Endometrium (tissue), 2 donors: ENCODE results near the gene TBC1D7.

Source experiments
- FAIRE-seq: peaks from 2 replicates; lab custom pipeline; 2012; peaks lifted over from hg19 to GRCh38; lab: Jason Lieb, UNC
- donor health status: control.
- donor health status: control.

The TBC1D7 gene

DNA sequence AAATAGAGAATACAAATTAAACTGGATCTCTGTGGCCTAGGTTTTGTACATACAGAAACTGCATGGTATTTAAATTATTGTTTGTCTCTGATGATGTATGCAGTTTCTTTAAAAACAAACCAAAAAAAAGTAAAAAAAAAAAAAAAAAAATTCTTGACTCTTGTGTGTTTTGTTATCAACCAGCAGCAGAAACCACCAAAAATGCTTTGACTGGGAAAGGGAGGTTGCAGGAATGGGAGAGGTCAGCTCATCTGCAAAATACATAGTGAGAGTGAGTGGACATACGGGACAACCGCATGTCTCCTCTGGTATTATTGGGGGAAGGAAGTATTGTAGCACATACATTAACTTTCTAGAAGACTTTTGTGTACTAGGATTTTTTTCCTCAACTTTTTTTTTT is 38.0 kb downstream of the TBC1D7 start:
- no peak for FAIRE-seq

DNA sequence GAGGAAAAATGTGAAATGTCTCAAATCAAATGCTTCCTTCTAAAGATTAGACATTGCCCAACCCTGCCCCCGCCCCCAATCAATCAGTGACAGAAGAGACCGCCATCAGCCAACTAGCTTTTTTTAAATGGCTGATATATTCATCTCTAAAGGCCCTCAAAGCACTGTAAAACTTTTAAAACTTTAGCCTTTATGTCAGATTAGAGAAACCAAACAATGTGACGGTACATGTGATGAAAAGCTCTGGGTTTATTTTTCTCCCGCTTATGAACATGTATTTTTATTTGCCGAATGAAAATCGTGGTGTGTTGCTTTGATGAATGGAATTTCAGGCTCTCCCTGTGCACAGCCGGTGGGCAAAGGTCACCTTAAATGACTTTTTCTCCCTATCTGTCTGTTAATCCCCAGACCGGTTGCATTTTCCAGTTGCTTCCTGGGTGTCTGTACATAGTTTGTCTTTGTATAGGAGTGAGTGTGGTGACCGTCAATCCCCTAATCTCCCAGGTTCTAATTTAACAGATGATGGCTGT is 38.5 kb downstream of the TBC1D7 start:
- no peak for FAIRE-seq

DNA sequence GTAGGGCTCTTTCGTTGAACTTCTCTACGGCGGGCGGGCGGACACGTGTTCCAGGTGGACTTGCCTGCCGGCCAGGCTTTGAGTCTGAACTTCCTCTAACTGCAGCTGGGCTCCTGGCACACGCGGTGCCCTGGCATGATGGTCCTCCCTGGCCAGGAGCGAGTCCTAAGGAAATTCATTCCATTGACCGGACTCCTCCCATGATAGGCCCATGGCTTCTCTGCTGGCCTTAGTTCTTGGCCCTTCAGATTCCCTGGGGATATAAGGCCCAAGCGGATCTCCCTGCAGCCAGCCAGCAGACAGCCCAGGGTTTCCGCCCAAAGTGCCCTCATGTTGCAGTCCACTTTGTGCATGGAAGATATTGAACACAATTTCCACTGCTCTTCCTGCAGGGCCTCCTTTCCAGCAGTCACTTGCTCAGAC is 39.4 kb downstream of the TBC1D7 start:
- FAIRE-seq: no peak

DNA sequence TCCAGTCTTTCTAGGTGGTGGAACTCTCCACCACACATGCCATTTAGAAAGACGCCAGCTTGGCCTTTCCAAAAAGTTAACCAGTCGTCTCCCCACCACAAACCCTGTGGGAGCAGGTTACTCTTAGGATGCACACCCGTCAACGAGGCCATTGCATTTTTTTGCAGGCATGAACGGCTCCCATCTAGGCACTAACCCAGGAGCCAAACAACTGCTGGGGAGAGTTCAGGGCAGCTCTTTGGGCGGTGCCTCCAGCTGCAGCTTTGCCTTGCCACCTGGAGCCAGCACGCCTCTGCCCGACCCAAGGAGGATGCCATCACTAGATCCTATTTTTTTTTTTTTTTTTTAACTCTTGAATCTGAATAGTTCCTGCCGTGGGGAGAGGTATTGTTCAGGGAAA is 39.9 kb downstream of the TBC1D7 start:
- FAIRE-seq: no peak

DNA sequence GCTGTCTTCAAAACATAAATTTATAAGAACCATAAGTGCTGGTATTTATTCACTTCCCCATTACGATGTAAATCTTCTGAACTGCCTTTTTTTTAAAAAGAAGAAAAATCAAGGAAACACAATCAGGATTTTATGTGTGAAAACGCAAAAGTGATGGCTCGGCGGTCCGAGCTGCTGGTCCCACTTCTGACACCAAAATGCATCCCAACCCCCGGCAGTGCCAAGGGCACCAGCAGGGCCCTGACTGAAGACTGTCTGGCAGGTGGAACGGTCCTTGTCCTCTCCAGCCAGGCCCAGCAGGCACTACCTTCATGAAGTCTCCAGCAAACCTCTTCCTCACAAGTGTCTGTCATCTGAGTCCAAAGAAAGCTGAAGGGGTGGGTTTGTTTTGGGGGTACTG is 41.2 kb downstream of the TBC1D7 start:
- FAIRE-seq: no peak

DNA sequence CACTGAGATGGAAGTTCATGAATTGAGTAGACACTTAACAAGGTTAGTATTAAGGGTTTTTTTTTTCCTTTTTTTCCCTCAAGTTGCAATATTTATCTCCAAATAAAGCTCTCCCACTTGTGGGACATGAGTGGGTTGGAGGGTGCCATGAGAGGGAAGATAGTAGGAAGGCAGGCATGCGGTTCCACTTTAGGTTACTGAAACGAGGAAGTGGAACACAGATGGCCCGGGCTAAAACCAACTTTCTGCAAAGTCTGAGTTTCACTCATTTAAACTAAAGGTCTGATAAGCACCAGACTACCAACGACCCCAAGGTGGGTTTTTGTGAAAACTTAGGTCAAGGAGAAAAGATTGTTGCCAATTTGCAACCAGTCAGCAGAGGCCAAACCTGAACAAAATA is 42.2 kb downstream of the TBC1D7 start:
- FAIRE-seq: no peak

DNA sequence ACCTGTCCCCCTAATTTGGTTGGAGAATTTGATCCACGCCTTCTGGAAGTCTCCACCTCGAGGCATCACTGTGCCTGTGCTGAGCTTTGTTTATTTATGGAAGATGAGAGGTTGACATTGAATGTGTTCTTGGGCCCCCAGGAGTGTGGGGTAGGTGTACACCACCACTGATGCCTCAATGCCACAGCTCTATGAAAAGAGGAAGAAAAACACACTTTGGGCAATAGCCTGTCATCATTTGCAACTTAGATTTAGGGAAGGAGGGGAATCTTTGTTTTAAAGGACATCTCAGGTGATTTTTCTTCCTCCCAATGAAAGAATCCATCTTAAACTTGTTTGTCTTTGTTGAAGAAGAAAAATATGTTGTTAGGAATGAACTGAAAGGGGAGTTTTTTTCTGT is 42.6 kb downstream of the TBC1D7 start:
- no peak for FAIRE-seq

DNA sequence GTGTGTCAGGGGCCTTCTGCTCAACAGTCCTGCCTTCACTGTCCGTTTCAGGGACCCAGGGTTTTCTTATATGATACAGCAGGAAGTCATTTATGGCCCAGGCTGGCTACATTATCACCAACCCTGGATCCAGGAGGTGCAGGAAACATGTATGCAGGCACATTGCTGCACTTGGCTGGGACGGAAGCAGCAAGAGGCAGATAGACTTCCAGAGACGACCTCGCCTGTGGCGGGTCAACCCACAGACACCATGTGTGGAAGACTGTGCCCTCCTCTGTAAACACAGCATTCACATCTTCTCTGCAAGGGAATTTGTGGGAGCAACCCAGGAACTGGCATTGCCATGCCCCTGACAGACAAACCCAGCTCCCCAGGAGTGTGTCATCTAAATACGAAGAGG is 43.7 kb downstream of the TBC1D7 start:
- FAIRE-seq: no peak

DNA sequence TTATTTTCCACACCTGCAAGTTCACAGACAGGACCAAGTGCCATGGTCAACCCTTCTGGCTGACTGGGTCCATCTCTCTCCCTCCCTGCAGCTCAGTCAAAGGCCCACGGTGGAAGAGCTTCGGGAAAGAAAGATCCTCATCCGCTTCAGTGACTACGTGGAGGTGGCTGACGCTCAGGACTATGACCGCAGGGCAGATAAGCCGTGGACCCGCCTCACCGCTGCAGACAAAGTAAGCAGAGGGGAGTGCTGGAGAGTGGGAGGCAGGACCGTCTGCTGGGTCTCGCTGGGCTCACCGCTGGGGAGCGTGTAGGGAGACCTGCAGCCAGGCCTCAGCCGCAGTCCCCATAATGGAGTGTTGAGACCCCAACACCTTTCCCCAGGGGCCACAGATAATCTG is 45.0 kb downstream of the TBC1D7 start:
- FAIRE-seq: no peak

DNA sequence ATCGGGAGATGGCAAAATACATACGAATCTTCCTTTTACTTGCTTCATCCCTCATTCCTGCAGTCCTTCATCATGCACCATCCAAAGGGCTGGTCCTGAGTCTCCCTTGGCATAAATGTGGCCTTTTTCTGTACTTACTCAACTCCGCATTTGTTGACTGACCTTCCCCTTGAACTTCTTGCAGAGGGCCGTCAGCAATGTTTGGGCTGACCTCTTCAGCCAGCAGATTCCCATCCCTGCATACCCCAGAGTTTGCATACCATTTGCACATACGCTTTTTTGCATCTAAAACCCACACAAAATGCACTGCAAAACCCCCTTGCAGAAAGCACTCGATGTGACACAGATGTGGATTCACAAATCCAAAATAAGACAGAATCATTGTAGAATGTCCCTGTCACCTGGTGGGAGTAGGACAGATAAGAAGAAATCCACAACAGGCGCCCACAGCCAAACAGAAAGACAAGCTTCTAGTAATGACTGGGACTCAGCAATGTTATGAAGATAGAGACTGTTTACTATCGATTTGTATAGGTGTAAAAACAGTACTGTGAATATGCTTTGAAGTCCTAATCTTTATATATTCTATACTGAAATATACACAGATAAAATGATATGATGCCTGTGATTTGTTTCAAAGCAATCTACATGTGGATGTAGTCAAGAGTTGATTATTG is 45.8 kb downstream of the TBC1D7 start:
- FAIRE-seq: no peak

DNA sequence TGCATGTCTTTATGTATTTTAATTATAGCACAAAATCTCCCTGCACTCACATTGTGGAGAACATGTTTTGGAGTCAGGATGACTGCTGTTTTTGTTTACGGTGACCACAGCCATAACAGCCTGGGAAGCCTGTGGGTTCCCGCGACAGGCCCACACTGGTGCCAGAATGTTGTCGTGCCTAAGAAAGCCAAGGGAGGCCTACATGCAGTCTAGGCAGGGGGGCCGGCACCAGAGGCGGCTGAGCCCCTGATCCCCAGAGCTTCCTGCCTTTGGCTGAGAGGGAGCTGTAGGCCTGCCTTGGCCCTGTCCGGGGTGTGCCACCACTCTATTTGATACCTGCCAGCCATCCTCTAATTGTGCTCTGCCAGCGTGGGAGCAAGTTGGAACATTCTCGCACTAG is 46.7 kb downstream of the TBC1D7 start:
- no peak for FAIRE-seq

DNA sequence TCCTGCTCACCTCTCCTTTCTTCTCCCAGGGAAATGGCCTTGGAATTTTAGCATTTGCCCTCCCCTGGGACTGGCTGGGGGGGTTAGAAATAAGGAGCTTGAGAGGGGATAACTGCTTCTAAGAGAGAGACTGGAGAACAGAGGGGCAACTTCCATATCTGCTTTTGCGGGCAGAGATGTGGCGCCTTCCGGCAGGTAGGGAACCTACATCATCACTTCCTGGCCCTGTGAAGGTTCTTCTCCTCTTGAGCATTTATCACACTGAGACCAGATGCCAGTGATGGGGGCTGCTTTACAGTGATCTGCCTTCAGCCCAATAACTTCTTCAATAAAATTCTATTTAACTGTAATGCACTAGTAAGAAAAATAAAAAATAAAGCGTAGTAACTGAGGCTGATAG is 48.1 kb downstream of the TBC1D7 start:
- no peak for FAIRE-seq

DNA sequence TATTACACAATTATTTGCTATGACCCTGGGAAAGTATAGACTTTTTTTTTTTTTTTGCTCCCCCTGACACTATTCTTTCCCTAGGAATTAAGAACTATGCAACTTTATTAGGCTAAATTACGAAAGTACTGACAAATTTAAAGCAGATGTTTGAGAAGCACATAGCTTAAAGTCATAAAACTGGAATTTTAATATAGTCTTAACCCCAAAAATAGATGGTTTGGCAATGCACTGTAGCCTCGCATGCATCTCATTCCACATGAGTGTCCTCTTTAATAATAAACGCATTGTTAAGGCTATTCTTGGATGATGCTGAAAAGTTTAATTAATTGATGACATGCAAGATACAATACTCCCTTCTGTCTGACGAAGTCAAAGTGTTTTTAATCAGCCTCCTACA is 49.3 kb downstream of the TBC1D7 start:
- FAIRE-seq: peak; percentile 83

DNA sequence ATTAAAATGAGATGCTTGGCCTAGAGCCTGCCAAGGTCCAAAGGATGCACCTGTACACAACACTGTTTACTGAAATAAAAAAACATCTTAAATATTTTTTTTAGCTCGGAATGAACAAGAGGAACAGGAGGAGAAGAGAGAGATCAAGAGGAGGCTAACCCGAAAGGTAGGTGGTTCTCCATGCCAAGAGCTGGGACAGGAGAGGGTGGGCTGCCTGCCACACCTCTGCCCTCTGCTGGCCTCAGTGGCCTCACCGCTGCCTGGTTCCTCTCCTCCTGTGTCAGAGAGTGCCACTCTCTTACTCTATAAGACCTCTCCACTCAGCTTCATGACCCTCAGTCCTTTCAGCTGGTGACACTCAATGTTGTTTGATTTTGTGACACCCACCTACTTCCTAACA is 50.2 kb downstream of the TBC1D7 start:
- FAIRE-seq: no peak

DNA sequence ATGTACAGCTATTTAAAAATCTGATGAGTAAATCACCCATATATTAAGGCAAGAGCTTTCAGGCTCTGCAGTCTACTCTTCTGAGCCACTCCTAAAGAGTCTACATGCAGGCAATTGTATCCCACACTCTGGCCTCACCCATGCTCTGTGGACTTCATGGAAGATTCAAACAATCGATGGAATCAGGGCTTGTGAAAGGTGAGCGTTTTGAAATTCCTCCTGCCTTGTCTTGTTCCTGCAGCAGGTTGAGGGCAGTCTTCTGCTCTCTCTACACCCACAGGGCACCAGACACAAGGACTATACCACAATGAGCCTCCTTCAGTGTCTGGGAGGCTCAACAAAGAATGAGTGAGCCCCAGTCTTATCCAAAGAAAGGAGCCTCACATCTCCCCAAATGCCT is 51.1 kb downstream of the TBC1D7 start:
- FAIRE-seq: no peak

DNA sequence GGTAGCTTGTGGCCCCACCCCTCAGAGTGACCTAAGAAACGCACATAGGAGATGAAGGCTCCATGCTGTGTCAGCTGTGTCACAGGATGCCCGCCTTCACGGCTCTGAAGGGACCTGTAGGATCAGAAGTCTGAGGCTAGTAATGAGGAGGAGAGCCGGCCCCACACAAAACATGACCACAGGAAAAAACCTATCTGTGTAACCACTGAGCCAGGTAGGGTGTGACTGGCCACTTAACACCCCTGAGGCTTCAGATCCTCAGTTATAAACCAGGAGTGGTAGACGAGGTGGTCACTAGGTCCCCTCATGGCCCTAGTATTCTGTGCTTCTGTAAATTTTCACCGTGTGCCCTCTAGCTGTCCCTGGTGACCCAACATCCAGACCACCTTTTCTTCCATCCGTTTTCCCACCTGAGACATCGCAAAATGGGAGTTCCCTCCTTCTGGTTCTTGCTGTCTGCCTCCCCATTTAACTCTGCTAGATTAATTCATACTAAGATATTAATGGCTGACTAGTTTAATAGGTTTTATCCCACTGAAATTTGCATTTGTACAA is 52.8 kb downstream of the TBC1D7 start:
- FAIRE-seq: no peak

DNA sequence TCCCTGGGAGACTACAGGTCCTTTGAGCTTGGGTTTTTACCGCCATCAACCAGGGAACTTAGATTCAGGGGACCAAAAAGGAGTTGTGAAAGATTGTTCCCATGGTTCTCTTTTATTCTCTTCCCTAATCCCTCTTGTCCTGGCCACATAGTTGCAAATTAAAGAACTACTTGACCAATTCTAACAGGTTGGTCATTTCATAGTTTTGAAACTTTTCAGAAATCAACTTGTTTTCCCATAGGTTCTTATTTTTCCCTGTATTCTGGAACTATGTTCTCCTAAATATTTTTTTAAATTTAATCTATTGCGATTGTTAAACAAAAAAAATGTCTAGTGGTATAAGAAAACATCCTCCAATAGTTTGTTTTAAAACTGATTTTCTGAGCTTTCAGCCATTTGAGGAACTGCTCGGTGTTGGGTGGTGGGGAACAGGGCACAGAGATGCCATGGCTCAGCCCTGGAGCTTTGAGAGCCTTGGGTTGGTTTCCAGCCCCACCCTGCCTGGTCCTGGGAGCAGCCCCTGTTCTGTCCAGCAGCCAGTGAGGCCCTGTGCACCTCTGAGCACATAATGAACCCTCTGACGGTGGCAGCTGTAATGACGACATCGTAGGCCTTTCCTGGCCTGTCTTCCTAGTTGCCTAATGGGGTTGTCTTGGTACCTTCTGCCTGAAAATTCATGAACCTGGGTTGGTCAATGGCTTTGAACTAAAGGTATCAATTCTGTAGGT is 53.5 kb downstream of the TBC1D7 start:
- no peak for FAIRE-seq

DNA sequence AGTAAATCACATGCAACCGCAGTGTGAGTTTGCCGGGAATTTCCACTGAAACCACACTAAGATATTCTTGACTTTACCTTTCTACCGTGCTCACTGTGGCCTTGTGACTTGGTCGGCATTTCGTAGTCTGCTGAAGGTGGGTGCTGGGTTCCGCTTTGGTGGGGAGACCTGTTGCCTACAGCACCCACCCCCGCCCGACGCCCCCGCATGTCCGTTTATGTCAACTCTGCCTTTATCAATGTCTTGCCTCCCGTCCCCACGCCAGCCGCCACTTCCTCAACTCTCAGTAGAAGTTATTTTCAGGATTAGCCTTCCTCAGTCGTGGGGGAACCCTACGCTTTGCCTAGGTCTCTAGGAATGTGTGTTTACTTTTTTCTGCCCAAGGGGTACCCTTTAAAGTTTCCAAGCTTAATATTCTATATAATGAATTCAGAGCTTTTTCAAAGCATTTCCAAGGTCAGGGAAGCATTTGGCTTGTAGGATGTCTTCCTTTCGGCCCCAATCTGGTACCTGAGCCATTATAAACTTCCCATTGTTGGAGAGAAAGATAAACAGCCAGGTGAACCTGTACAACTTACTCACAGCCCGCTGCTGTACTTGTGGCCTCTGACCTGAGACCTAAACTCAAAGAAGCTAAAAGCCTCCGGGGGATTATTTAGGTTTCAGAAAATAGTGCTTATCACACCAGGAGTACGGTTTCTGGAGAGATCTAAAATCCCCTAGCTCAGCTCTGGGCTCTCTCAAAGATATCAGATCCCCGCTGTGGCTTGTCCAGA is 54.2 kb downstream of the TBC1D7 start:
- no peak for FAIRE-seq

DNA sequence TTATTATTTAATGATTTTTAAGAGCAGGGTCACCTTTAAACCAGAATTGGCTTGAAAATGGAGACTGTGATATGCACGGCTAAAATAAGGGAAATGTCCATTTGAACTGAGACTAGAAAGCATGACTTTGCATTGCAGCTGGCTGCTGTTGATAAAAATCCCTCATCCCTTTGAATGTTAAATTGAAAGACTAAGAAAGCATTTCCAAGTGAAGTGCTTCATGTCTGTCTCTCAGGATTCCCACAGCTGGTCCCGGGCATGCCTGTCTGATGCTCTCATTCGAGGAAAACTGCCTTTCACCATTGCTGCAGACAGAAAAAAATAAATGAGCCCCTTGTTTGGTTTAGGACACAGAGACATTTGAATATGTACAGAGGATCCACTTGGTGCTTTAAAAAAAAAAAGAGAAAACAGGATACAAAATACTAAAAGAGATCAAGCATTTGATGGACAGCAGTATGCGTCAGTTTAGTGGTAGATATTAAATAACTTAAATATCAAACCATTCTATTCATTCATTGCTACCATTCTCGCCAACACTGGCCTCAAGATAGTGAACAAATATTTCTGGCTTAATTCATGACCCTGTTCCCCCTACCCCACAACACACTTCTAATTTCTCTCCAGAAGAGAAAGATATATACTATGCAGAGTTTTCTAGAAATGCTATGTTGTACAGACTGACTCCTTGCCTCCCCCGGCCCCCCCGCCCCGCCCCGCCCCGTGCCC is 55.0 kb downstream of the TBC1D7 start:
- FAIRE-seq: no peak

DNA sequence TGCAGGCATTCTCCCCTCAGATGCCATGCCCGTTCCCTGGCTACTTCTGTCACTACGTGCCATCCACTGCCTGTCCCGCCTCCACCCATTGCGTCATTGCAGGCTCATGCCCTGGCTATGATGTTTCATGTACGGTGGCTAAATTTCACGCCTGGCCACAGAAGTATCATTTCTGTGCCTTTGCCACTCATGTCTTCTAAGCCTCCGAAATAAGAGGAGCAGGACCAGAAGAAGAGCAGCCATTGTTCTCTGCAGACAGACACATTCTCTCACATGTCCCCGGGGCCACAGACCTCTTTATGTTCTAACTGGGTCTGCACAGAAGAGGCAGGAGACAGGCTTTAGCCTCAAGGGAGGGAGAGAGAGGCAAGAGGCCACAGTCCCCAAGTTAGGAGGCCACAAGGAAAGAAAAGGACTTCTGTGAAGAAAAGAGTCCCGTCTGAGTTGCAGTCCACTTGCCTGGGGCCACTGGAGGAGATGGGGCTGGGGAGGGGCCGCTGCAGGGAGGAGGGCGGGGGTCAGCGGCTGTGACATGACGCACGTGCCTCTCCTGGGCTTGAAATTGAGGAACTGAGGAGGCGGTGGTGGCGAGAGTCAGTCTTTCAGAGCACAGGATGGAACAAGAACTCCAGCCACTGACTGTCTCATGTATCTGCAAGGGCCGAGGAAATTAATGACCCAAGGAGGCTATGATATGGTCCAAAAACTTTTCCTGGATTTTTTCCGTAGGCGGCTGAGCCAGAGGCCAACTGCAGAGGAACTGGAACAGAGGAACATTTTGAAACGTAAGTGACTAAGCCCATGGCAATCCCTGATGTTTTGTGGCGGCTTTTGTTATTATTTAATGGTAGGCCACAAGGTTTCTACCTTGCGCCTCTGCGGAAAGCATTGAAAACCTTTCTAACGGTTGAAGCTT is 55.9 kb downstream of the TBC1D7 start:
- FAIRE-seq: no peak
